Spinal cord (tissue), 10 donors: ENCODE data around the gene PRKAR2B. TPM values are rescaled to one million over a fixed set of nuclear protein-coding genes. Genes with fewer than 3 reads are reported as not detected.
"Not testable (repeated sequence)": the region's sequence is repeated elsewhere in the genome, so short reads cannot be mapped to it uniquely, and the experiment has no call there.

ENCODE experiments used
- DNase-seq, 6 donors: peaks; one replicate each; pipeline versions ENCODE4 v3.0.0 to v3.0.0-alpha.2; 2013 to 2015; ENCODE audit warnings: low spot score in 6 of 6, low read depth in 4 of 6
- H3K27ac ChIP-seq: one replicate; pipeline ENCODE4 v1.5.1; 2013; ENCODE audit warnings: low read depth, low read length, control low read depth
- H3K27me3 ChIP-seq: one replicate; pipeline ENCODE4 v1.6.1; 2013; ENCODE audit warnings: low read length; ENCODE audit not compliant: control insufficient read depth, insufficient read depth
- H3K36me3 ChIP-seq: one replicate; pipeline ENCODE4 v1.6.1; 2013; ENCODE audit warnings: low read length; ENCODE audit not compliant: control insufficient read depth, insufficient read depth
- H3K4me1 ChIP-seq: one replicate; pipeline ENCODE4 v1.6.1; 2013; ENCODE audit warnings: low read length; ENCODE audit not compliant: control insufficient read depth, insufficient read depth
- H3K4me3 ChIP-seq: one replicate; pipeline ENCODE4 v1.5.1; 2013; ENCODE audit warnings: low read depth, low read length, control low read depth
- H3K9me3 ChIP-seq: one replicate; pipeline ENCODE4 v1.6.1; 2013; ENCODE audit warnings: low read length; ENCODE audit not compliant: control insufficient read depth, insufficient read depth
- WGBS: methylation state at CpG from one replicate; pipeline ENCODE4 v1.1.5; 2013; ENCODE audit warnings: missing lambda C conversion rate; ENCODE audit not compliant: insufficient coverage; 5-methylcytosine and 5-hydroxymethylcytosine counted together
- polyA plus RNA-seq, 2 donors: library from polyadenylated mRNA; unstranded; fragments of 120-200 nt; gene quantifications; one replicate each; pipeline ENCODE4 v1.2.1, GENCODE V29; 2013; ENCODE audit not compliant: insufficient read length in 2 of 2
- total RNA-seq, 2 donors: library from RNA; depleted of rRNA in 1 of 2; stranded (reverse); fragments of 120-200 nt in 1 of 2; fragments of >200 nt in 1 of 2; gene quantifications; one replicate each; pipeline versions ENCODE4 v1.2.3 to v1.2.4, GENCODE V29; 2013 to 2014
- donor health status: healthy.

PRKAR2B gene
- total and polyA plus RNA-seq, 4 donors: 22.2 to 96.0 (median 70.9) TPM

DNA sequence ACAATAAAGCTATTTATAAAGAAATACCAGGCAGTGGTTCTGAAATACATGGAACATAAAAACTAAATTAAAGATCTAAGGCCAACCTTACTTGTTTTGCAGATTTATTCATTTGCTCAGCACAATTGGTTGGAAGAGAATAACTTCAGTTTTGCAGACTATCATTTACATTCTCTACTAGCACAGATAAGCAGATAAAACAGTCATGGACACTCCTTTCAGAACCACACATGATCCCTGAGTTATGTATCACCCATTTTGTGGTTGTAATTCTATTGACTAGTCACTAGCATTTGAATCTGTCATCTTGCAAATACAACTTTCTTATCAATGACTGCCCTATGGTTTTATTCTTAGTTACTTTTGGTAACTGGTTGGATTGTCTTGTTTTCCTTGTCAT lies 45.1 kb downstream of the PRKAR2B start:
- Histone ChIP-seq H3K9me3 (no peaks in the 10 kb centered on the region), H3K4me1 (peaks cover 6% of the 10 kb centered on the region), H3K4me3 (no peak overlapping the region), H3K27ac (no peak overlapping the region), H3K27me3 (no peaks in the 10 kb centered on the region), H3K36me3 (no peaks in the 10 kb centered on the region)
- no peak for DNase-seq

DNA sequence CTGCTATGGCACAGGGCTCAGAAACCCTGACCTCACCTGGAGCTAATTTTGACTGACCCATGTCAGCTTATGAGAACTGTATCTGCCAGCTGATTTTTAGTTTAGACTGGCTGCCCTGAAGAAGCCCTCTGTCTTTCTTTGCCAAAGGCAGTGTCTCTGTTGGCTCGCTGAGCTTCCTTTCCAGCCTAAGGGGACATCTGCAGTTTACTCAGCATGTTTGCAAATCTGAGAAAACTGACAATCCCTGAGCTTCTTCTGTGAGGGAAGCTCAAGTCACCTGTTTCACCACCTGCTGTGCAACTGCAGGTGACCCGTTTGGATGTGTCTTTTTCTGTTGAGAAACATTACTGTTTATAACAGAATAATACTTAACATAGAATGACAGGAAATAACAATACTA lies 46.0 kb downstream of the PRKAR2B start:
- H3K4me1 ChIP-seq: peaks cover 6% of the 10 kb centered on the region
- no peaks in the 10 kb centered on the region for H3K27me3 ChIP-seq
- 0% methylated on average over 1 of the region's 2 CpGs for WGBS
- H3K4me3 ChIP-seq: no peak overlapping the region
- no peaks in the 10 kb centered on the region for H3K9me3 ChIP-seq
- H3K36me3 ChIP-seq: no peaks in the 10 kb centered on the region
- H3K27ac ChIP-seq: no peak overlapping the region
- DNase-seq: peak in 2 of 6 donors; percentile 37 to 48

DNA sequence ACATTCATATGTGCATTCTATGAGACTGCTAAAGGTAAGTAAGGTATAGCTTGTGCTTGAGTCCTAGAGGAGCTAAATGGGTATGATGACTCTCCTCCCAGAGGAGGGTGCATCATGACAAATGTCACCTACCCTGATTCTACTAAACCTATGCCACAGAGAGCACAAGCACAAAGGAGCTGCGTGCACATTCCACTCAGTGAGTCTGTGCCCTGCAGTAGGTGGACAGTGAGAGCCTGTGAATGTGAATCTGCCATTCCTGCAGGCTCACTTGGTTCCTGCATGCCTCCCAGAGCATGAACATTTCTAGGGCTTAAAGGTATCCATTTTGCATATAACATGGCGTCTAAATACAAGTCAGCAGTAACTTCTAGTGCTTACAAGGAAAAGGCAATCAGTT lies 46.8 kb downstream of the PRKAR2B start:
- H3K4me1 ChIP-seq: peaks cover 6% of the 10 kb centered on the region
- no peak overlapping the region for H3K4me3 ChIP-seq
- H3K36me3 ChIP-seq: no peaks in the 10 kb centered on the region
- 76% methylated on average over 2 of the region's 2 CpGs for WGBS
- H3K27ac ChIP-seq: no peak overlapping the region
- H3K27me3 ChIP-seq: no peaks in the 10 kb centered on the region
- no peaks in the 10 kb centered on the region for H3K9me3 ChIP-seq
- no peak for DNase-seq

DNA sequence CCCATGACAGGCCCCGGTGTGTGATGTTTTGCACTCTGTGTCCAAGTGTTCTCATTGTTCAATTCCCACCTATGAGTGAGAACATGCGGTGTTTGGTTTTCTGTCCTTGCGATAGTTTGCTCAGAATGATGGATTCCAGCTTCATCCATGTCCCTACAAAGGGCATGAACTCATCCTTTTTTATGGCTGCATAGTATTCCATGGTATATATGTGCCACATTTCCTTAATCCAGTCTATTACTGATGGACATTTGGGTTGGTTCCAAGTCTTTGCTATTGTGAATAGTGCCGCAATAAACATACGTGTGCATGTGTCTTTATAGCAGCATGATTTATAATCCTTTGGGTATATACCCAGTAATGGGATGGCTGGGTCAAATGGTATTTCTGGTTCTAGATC lies 49.2 kb downstream of the PRKAR2B start:
- no CpG with 5 or more reads among the region's 5 CpGs for WGBS
- H3K27ac ChIP-seq, DNase-seq: not testable (repeated sequence)

DNA sequence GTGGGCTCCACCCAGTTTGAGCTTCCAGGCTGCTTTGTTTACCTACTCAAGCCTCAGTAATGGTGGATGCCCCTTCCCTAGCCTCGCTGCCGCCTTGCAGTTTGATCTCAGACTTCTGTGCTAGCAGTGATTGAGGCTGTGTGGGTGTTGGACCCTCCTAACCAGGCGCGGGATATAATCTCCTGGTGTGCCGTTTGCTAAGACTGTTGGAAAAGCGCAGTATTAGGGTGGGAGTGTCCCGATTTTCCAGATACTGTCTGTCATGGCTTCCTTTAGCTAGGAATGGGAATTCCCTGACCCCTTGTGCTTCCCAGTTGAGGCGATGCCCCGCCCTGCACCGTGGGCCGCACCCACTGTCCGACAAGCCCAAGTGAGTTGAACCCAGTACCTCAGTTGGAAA lies 54.6 kb downstream of the PRKAR2B start:
- 94% methylated on average over 10 of the region's 12 CpGs for WGBS
- H3K4me3 ChIP-seq, H3K27me3 ChIP-seq, H3K27ac ChIP-seq, H3K4me1 ChIP-seq, DNase-seq, H3K36me3 ChIP-seq, H3K9me3 ChIP-seq: not testable (repeated sequence)

More for the DNA sequence above, 49.2 kb downstream of the PRKAR2B start:
- not testable (repeated sequence) for H3K4me3 ChIP-seq, H3K27me3 ChIP-seq, H3K9me3 ChIP-seq, H3K36me3 ChIP-seq, H3K4me1 ChIP-seq

DNA sequence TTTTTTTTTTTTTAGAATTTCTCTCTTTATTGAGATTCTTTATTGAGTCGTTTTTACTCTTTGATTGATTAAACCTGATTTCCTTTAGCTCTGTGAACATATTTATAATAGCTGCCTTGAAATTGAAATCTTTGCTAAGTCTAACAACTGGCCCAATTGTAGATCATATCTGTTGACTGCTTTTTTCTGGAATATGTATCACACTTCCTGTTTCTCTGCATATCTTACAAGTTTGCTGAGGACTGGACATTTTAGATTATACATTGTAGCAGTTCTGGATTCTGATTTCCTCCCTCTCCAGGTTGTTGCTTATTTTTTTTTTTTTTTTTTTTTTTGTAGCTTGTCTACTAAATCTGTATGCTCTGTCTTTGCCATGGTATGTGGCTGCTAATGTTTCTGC lies 56.3 kb downstream of the PRKAR2B start:
- Histone ChIP-seq H3K27me3 (no peaks in the 10 kb centered on the region), H3K36me3 (no peaks in the 10 kb centered on the region), H3K4me1 (no peaks in the 10 kb centered on the region), H3K27ac (no peak overlapping the region), H3K9me3 (peaks cover 3% of the 10 kb centered on the region), H3K4me3 (no peak overlapping the region)
- WGBS: no CpG with 5 or more reads among the region's 1 CpG
- no peak for DNase-seq

DNA sequence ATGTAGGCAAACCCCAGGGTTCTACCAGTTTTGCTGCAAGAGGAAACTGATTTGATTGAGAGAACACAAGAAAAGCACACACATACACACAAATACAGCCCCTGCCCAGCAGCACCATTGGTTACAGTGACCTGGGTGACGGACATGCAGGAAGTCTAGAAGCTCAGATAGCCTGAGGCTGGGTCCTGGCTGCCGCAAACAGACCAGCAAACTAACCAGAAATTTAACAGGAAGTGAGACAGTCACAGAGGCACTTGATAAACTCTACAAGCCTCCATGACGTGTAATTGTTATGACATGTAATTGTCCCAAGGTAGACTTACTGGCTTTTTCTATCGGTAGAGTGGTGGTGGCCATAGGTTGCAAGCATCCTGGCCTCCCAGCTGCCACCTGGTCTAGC lies 58.9 kb downstream of the PRKAR2B start:
- Histone ChIP-seq H3K27me3 (no peaks in the 10 kb centered on the region), H3K4me3 (no peak overlapping the region), H3K4me1 (no peaks in the 10 kb centered on the region), H3K9me3 (peaks cover 3% of the 10 kb centered on the region), H3K27ac (no peak overlapping the region), H3K36me3 (no peaks in the 10 kb centered on the region)
- WGBS: 68% methylated on average over 4 of the region's 4 CpGs
- no peak for DNase-seq

DNA sequence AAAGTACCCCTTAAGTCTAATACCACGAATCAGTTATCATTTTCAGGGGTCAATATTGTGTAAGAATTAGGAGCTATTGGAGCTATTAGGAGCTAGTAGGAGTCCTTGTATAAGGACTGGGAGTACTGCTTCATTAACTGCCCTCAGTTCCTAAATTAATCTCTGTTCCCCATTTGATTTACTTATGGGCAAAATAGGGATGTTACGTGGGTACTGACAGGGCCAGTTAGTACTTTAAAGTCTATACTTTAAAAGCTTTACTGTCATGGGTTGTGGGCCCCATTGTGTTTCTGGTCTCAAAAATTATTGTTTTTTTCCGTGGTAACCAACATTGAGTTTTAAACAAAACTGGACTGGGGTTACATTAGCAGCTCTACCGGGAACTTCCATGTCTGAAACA lies 60.3 kb downstream of the PRKAR2B start:
- DNase-seq: no peak
- no peaks in the 10 kb centered on the region for H3K27me3 ChIP-seq
- 81% methylated on average over 2 of the region's 4 CpGs for WGBS
- H3K27ac ChIP-seq: no peak overlapping the region
- H3K9me3 ChIP-seq: no peaks in the 10 kb centered on the region
- H3K4me3 ChIP-seq: no peak overlapping the region
- H3K4me1 ChIP-seq: no peaks in the 10 kb centered on the region
- H3K36me3 ChIP-seq: no peaks in the 10 kb centered on the region

DNA sequence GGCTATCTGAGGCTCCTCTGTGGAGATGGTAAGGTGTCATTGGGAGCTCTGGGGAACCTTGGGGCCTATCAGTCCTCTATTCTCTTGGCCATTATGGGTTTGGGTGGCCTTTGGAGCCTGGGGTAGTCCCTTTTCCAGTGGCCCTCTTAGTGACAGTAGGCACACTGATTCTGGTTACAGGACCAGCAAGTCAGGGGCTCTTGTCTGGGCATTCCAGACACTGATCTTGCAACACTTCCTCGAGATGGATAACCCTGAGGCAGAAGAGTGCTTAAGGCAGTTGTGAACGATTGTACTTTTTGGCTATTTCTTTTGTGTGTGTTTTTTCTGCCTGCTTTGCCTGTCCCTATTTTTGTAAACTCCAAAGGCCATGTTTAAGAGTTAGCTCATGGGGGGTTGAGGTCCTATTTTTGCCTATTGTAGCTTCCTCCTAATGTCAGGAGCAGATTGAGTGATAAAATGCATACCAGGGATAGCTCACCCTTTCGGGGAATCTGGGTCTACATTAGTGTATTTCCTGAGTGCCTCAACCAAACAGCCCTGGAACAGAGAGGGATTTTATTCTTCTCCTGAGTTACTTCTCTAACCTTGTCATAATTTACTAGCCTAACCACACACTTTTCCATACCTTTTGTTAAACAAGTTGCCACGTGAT lies 61.2 kb downstream of the PRKAR2B start:
- no peaks in the 10 kb centered on the region for H3K27me3 ChIP-seq
- H3K27ac ChIP-seq: no peak overlapping the region
- H3K4me3 ChIP-seq: no peak overlapping the region
- no peak for DNase-seq
- H3K9me3 ChIP-seq: no peaks in the 10 kb centered on the region
- 94% methylated on average over 4 of the region's 4 CpGs for WGBS
- H3K36me3 ChIP-seq: no peaks in the 10 kb centered on the region
- no peaks in the 10 kb centered on the region for H3K4me1 ChIP-seq

DNA sequence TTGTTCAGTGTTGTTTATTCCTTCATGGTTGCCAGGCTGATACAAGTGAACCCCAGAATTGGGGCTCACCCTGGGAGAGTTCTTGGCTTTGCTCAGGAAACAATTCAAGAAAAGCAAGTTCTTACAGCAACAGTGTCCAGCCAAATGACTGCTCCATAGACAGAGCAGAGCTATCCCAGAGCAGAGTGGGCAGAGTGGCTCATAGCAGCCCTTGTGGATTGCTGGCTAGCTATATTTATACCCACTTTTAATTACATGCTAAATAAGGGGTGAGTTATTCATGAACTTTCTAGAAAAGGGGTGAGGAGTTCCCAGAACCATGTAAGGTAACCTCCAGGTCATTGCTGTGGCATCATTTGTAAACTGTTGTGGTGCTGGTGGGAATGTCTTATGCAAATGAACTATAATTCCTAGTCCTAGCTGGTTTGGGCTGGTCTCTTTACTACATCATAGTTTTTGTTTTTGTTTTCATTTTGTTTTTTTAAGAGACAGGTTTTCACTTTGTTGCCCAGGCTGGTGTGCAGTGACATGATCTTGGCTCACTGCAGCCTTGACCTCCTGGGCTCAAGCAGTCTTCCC lies 64.4 kb downstream of the PRKAR2B start:
- H3K4me1 ChIP-seq: no peaks in the 10 kb centered on the region
- H3K27me3 ChIP-seq: no peaks in the 10 kb centered on the region
- no peaks in the 10 kb centered on the region for H3K9me3 ChIP-seq
- no peaks in the 10 kb centered on the region for H3K36me3 ChIP-seq
- no peak overlapping the region for H3K27ac ChIP-seq
- no peak for DNase-seq
- H3K4me3 ChIP-seq: no peak overlapping the region
